ENCODE measurements around the gene WWTR1.
A peak's percentile ranks its signal among the peaks of the same experiment; 100 is the strongest.

The WWTR1 gene

DNA sequence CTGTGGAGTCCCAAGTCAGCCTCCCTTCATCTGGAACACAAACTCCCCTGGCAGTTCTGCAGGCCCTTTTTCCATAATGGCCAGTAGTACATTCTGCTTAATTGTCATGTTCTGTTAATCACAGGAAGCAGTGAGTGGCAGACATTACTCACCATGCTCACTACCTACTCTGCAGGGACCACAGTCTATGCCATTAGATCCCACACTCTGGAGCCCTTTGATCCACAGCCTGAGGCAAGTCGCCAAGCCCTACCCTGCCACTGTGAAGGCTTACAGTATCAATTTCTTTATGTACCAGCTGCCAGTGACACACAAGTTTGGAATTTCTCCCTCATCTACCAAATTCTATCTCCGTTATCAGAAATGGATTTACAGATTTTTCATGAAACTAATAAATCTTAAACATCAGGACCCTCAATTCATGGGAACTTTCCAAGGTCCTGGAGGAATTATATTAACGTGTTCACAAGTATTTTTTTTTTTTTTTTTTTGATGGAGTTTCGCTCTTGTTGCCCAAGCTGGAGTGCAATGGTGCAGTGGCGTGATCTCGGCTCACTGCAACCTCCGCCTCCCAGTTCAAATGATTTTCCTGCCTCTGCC, 20.6 kb upstream of the WWTR1 start:
- no peaks in the 10 kb centered on the region for H3K36me3 ChIP-seq
- no peak overlapping the region for H3K9ac ChIP-seq
- no peaks in the 10 kb centered on the region for H3K4me1 ChIP-seq
- no peak overlapping the region for H3K4me2 ChIP-seq
- H3K27ac ChIP-seq: no peak overlapping the region
- no peaks in the 10 kb centered on the region for H3K9me3 ChIP-seq
- no peaks in the 10 kb centered on the region for H4K20me1 ChIP-seq
- no peaks in the 10 kb centered on the region for H3K27me3 ChIP-seq
- H3K4me3 ChIP-seq: no peak overlapping the region
- no peak for TF ChIP-seq Cebpa-rat (IDR thresholded peaks at IDR 0.05)

DNA sequence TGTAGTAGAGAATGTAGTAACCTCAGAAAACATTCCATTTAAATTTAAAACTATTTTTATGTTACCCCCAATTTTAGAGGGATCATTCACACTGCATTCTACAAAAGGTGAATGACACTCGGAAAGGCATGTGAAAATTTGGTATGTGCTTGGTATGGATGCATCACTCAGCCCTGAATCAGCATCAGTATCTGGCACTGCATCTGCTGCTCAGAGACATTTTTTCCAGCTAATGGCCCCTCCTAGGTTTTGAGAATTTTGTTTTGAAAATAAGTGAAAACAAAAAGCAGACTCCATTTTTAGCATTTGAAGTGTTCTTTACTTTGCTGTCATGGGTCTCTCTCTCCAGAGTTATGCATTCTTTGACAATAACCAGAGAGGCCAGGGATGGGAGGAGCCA, 15.6 kb upstream of the WWTR1 start:
- Histone ChIP-seq H3K4me1 (no peaks in the 10 kb centered on the region), H3K36me3 (no peaks in the 10 kb centered on the region), H3K9ac (no peak overlapping the region), H3K4me3 (no peak overlapping the region), H3K27ac (no peak overlapping the region), H3K4me2 (no peak overlapping the region), H3K27me3 (no peaks in the 10 kb centered on the region), H4K20me1 (no peaks in the 10 kb centered on the region), H3K9me3 (no peaks in the 10 kb centered on the region)
- TF ChIP-seq Cebpa-rat (IDR thresholded peaks at IDR 0.05): no peak

GRCh38 chr3:149670742-149671492, 13.1 kb upstream of the WWTR1 start:
- Histone ChIP-seq H3K9ac (no peak overlapping the region), H3K27me3 (no peaks in the 10 kb centered on the region), H3K27ac (no peak overlapping the region), H3K4me1 (no peaks in the 10 kb centered on the region), H3K4me2 (no peak overlapping the region), H4K20me1 (no peaks in the 10 kb centered on the region), H3K4me3 (no peak overlapping the region), H3K9me3 (no peaks in the 10 kb centered on the region), H3K36me3 (no peaks in the 10 kb centered on the region)
- no peak for TF ChIP-seq Cebpa-rat (IDR thresholded peaks at IDR 0.05)

DNA sequence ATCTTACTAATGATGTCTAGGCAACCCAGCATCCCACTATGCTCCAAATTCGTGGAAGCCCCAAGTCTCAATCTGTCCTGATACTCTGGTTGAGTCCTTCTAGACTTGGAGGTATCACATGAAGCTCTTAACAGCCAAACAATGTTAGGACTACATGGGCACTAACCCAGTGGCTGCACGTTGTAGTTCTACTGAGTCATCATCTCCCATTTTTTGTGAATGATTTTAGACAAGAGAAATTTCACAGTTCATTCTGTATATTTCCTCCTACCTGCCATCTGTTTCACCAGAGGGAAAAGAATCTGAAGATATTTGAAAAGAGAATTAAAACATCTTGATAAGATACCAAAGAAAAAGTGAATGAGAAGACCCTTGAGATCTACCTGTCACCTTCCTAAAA, 9.8 kb upstream of the WWTR1 start:
- no peak for TF ChIP-seq Cebpa-rat (IDR thresholded peaks at IDR 0.05)
- no peak overlapping the region for H3K4me3 ChIP-seq
- no peak overlapping the region for H3K9ac ChIP-seq
- no peak overlapping the region for H3K4me2 ChIP-seq
- no peaks in the 10 kb centered on the region for H3K27me3 ChIP-seq
- H3K9me3 ChIP-seq: no peaks in the 10 kb centered on the region
- no peaks in the 10 kb centered on the region for H3K4me1 ChIP-seq
- H3K36me3 ChIP-seq: no peaks in the 10 kb centered on the region
- no peaks in the 10 kb centered on the region for H4K20me1 ChIP-seq
- H3K27ac ChIP-seq: no peak overlapping the region

DNA sequence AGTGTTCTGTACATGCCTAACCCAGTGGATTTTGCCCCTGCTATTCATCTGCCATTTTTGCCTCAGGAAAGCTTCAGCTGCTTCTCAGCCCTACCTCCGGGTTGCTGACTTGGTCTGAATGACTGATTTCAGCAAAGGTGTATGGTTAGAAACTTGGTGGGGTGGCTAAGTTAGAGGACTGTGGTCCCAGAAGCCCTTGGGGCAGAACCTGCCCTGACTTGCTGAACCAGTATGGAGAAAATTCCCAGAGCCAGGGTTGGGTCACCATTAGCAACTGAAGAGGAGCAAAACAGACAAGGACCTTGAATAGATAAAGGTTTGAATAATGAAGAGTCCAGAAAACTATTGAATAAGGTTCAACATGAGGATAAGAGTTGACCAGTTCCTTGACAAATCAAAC, 6.1 kb upstream of the WWTR1 start:
- no peak for TF ChIP-seq Cebpa-rat (IDR thresholded peaks at IDR 0.05)
- H3K27me3 ChIP-seq: peaks cover 12% of the 10 kb centered on the region

GRCh38 chr3:149662240-149662887, 4.5 kb upstream of the WWTR1 start:
- Histone ChIP-seq H3K27ac (no peak overlapping the region), H3K9ac (no peak overlapping the region), H3K4me2 (no peak overlapping the region)

More for the DNA sequence above, 6.1 kb upstream of the WWTR1 start:
- Histone ChIP-seq H3K4me2 (no peak overlapping the region), H3K36me3 (no peaks in the 10 kb centered on the region), H3K4me3 (no peak overlapping the region), H3K27ac (no peak overlapping the region), H3K9ac (no peak overlapping the region), H3K4me1 (peaks cover 2% of the 10 kb centered on the region), H3K9me3 (peaks cover 2% of the 10 kb centered on the region; the same call in 1 of the 2 replicates), H4K20me1 (no peaks in the 10 kb centered on the region)

DNA sequence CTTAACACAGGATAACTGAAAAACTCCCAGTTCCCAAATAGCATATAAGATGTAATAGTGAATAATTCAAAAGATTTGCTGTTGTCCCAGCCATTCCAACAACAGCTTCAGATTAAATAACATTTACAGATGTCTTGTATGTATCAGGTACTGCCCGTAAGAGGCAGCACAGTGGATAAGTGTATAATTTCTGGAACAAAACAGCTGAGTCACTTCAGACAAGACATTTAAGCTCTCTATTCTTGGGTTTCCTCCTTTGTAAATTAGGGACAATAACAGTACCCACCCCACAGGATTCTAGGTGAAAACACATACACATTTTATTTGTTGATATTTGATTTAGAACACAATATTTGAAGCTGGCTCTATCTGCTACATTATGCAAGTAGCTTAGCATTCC, 2.6 kb upstream of the WWTR1 start:
- Histone ChIP-seq H4K20me1 (no peaks in the 10 kb centered on the region), H3K4me2 (no peak overlapping the region), H3K4me1 (peaks cover 15% of the 10 kb centered on the region), H3K27ac (no peak overlapping the region), H3K9me3 (peaks cover 27% of the 10 kb centered on the region), H3K9ac (no peak overlapping the region), H3K4me3 (no peak overlapping the region), H3K36me3 (no peaks in the 10 kb centered on the region), H3K27me3 (peaks cover 42% of the 10 kb centered on the region)
- no peak for TF ChIP-seq Cebpa-rat (IDR thresholded peaks at IDR 0.05)

More at GRCh38 chr3:149662240-149662887, 4.5 kb upstream of the WWTR1 start:
- Histone ChIP-seq H3K36me3 (no peaks in the 10 kb centered on the region), H3K4me3 (no peak overlapping the region), H3K9me3 (peaks cover 18% of the 10 kb centered on the region), H3K27me3 (peaks cover 28% of the 10 kb centered on the region), H4K20me1 (no peaks in the 10 kb centered on the region), H3K4me1 (peaks cover 15% of the 10 kb centered on the region)
- TF ChIP-seq Cebpa-rat (IDR thresholded peaks at IDR 0.05): no peak

DNA sequence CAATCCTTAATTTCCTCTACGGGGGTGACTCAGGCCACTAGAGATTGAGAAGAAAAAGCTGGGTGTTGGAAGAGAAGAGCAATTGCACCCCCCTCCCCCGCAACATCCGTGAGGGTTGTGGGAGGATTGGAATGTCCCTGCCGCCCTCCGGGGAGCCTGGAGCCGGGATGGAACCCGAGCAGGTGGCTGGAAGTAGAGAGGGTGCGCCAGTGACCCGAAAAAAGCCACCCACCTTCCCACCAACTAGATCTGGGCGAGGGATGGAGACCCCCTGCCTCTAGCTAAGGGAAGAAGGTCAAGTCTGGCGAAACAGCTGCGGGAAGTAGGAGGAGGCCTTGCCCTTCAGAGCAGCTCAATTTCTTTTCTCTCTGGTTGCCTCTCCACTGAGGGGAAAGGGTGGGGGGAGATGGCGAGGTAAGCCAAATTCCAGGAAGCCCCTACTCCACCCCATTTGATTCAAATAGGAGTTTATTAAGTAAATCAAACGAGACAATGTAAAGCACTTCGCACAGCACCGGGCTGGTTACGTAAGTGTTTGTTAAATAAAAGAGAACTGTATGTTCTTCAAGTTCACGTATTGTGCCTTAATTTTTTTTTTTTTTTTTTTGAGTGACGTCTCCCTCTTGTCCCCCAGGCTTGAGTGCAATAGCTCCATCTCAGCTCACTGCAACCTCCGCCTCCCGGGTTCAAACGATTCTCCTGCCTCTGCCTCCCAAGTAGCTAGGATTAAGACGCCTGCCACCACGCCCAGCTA, 1.1 kb upstream of the WWTR1 start:
- H3K4me3 ChIP-seq: peak overlapping the region; percentile 70

DNA sequence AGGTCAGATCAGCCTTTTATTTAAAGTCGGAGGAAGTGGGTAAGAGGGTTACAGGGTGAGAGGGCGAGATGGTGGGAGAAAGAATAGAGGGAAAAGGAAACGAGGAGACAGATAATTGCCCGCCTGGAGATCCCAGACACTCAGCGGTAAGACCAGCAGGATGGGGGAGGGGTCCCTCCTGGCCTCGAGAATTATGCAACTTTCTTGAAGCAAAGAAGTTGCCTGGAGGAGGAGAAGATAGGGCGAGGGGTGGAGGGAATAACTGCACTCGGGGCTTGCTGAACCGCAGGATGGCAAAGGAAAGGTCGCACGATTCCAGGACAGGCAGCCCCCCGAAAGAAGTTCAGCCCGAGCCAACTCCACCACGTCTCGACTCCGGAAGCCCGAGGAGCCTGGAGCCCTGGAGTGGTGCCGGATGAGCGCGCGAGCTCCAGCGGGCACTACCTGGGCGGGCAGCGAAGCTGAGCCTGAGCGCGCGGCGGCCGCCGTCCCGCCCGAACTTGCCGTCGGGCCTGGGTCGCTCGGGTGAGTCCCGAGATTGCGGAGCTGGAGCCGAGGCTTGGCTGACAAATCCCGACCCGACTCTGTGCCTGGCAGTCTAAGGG, 402 bp downstream of the WWTR1 start:
- Histone ChIP-seq H3K4me2 (peak overlapping the region; percentile 75), H3K9me3 (peaks cover 27% of the 10 kb centered on the region), H3K27ac (no peak overlapping the region), H3K36me3 (no peaks in the 10 kb centered on the region), H4K20me1 (no peaks in the 10 kb centered on the region), H3K4me3 (peak overlapping the region; percentile 70), H3K4me1 (peaks cover 15% of the 10 kb centered on the region), H3K27me3 (peaks cover 42% of the 10 kb centered on the region), H3K9ac (peak overlapping the region; percentile 64; the same call in 1 of the 2 replicates)
- TF ChIP-seq Cebpa-rat (IDR thresholded peaks at IDR 0.05): no peak

More for the DNA sequence above, 1.1 kb upstream of the WWTR1 start:
- Histone ChIP-seq H3K27ac (no peak overlapping the region), H3K4me1 (peaks cover 15% of the 10 kb centered on the region), H3K36me3 (no peaks in the 10 kb centered on the region), H3K9me3 (peaks cover 27% of the 10 kb centered on the region), H3K27me3 (peaks cover 42% of the 10 kb centered on the region), H3K4me2 (peak overlapping the region; percentile 75), H3K9ac (no peak overlapping the region), H4K20me1 (no peaks in the 10 kb centered on the region)
- no peak for TF ChIP-seq Cebpa-rat (IDR thresholded peaks at IDR 0.05)
